Muscle layer of colon (tissue), 2 donors: Measurements from ENCODE around the gene ZDBF2.
"Not testable (repeated sequence)": the region's sequence is repeated elsewhere in the genome, so short reads cannot be mapped to it uniquely, and the experiment has no call there.

ENCODE experiments used
- H3K27ac ChIP-seq: one replicate; pipeline ENCODE4 v1.7.0; 2013; ENCODE audit warnings: low read depth, mild to moderate bottlenecking, low read length, moderate library complexity
- H3K27me3 ChIP-seq, 2 donors: one replicate each; pipeline ENCODE4 v1.7.0; 2013; ENCODE audit warnings: low read length in 2 of 2, mild to moderate bottlenecking in 2 of 2; ENCODE audit not compliant: insufficient read depth in 2 of 2, control insufficient read depth in 1 of 2
- H3K36me3 ChIP-seq: one replicate; pipeline ENCODE4 v1.7.0; 2013; ENCODE audit warnings: mild to moderate bottlenecking, low read length; ENCODE audit not compliant: insufficient read depth
- H3K4me1 ChIP-seq: one replicate; pipeline ENCODE4 v1.7.0; 2013; ENCODE audit warnings: mild to moderate bottlenecking, low read length; ENCODE audit not compliant: insufficient read depth
- H3K4me3 ChIP-seq, 2 donors: one replicate each; pipeline ENCODE4 v1.7.0; 2013; ENCODE audit warnings: low read length in 2 of 2, low read depth in 1 of 2, mild to moderate bottlenecking in 1 of 2, moderate library complexity in 1 of 2
- H3K9ac ChIP-seq: one replicate; pipeline ENCODE4 v1.7.0; 2013; ENCODE audit warnings: low read length
- H3K9me3 ChIP-seq: one replicate; pipeline ENCODE4 v1.7.0; 2013; ENCODE audit warnings: mild to moderate bottlenecking, low read length
- donor health status: abdominal sarcoma.
- donor health status: Adenocarcinoma of cecum.

Gene ZDBF2

GRCh38 chr2:206245265-206245672 lies 29.2 kb upstream of the ZDBF2 start:
- no peaks in the 10 kb centered on the region for H3K4me1 ChIP-seq

GRCh38 chr2:206250041-206250897 lies 24.2 kb upstream of the ZDBF2 start:
- Histone ChIP-seq H3K9me3 (no peaks in the 10 kb centered on the region), H3K36me3 (no peaks in the 10 kb centered on the region), H3K27me3 (peaks cover 15 to 30% of the 10 kb centered on the region in 2 donors), H3K4me3 (no peak overlapping the region), H3K9ac (no peak overlapping the region), H3K4me1 (no peaks in the 10 kb centered on the region), H3K27ac (no peak overlapping the region)

More at GRCh38 chr2:206245265-206245672, 29.2 kb upstream of the ZDBF2 start:
- H3K36me3 ChIP-seq = no peaks in the 10 kb centered on the region
- H3K27ac ChIP-seq = no peak overlapping the region
- peaks cover 0 to 5% of the 10 kb centered on the region in 2 donors for H3K27me3 ChIP-seq
- no peak overlapping the region for H3K4me3 ChIP-seq
- no peaks in the 10 kb centered on the region for H3K9me3 ChIP-seq
- H3K9ac ChIP-seq = no peak overlapping the region

- Histone ChIP-seq H3K27me3 (peaks cover 26 to 43% of the 10 kb centered on the region in 2 donors), H3K9ac (no peak overlapping the region), H3K36me3 (no peaks in the 10 kb centered on the region), H3K4me1 (no peaks in the 10 kb centered on the region), H3K27ac (no peak overlapping the region), H3K9me3 (no peaks in the 10 kb centered on the region), H3K4me3 (no peak overlapping the region)
These were observed 21.2 kb upstream of the ZDBF2 start for GRCh38 chr2:206253125-206253776.

GRCh38 chr2:206253777-206254166 lies 20.7 kb upstream of the ZDBF2 start:
- Histone ChIP-seq H3K4me3 (no peak overlapping the region), H3K27me3 (peaks cover 26 to 43% of the 10 kb centered on the region in 2 donors), H3K9ac (no peak overlapping the region), H3K27ac (no peak overlapping the region), H3K4me1 (no peaks in the 10 kb centered on the region), H3K9me3 (no peaks in the 10 kb centered on the region), H3K36me3 (no peaks in the 10 kb centered on the region)

GRCh38 chr2:206255003-206255402 lies 19.5 kb upstream of the ZDBF2 start:
- H3K9me3 ChIP-seq = no peaks in the 10 kb centered on the region
- no peak overlapping the region for H3K27ac ChIP-seq
- H3K27me3 ChIP-seq = peaks cover 35 to 38% of the 10 kb centered on the region in 2 donors
- no peak overlapping the region for H3K4me3 ChIP-seq
- H3K9ac ChIP-seq = no peak overlapping the region
- H3K4me1 ChIP-seq = peaks cover 2% of the 10 kb centered on the region
- H3K36me3 ChIP-seq = no peaks in the 10 kb centered on the region

- Histone ChIP-seq H3K27ac (no peak overlapping the region), H3K9me3 (no peaks in the 10 kb centered on the region), H3K36me3 (no peaks in the 10 kb centered on the region), H3K9ac (no peak overlapping the region), H3K27me3 (peaks cover 43 to 48% of the 10 kb centered on the region in 2 donors), H3K4me1 (peaks cover 5% of the 10 kb centered on the region), H3K4me3 (no peak overlapping the region)
These were observed 17.7 kb upstream of the ZDBF2 start for GRCh38 chr2:206256706-206257205.

GRCh38 chr2:206257350-206257749 lies 17.1 kb upstream of the ZDBF2 start:
- Histone ChIP-seq H3K27me3 (peaks cover 40 to 49% of the 10 kb centered on the region in 2 donors), H3K9ac (no peak overlapping the region), H3K36me3 (no peaks in the 10 kb centered on the region), H3K27ac (no peak overlapping the region), H3K9me3 (no peaks in the 10 kb centered on the region), H3K4me3 (no peak overlapping the region), H3K4me1 (peaks cover 5% of the 10 kb centered on the region)

GRCh38 chr2:206257861-206258260 lies 16.6 kb upstream of the ZDBF2 start:
- H3K9me3 ChIP-seq = no peaks in the 10 kb centered on the region
- H3K27ac ChIP-seq = no peak overlapping the region
- no peak overlapping the region for H3K4me3 ChIP-seq
- peaks cover 5% of the 10 kb centered on the region for H3K4me1 ChIP-seq
- H3K36me3 ChIP-seq = no peaks in the 10 kb centered on the region
- peaks cover 42 to 49% of the 10 kb centered on the region in 2 donors for H3K27me3 ChIP-seq
- H3K9ac ChIP-seq = no peak overlapping the region

- not testable (repeated sequence) for H3K4me1 ChIP-seq, H3K36me3 ChIP-seq, H3K27ac ChIP-seq, H3K9ac ChIP-seq, H3K4me3 ChIP-seq, H3K9me3 ChIP-seq
- H3K27me3 ChIP-seq = peaks cover 48 to 49% of the 10 kb centered on the region in 2 donors
These were observed 15.8 kb upstream of the ZDBF2 start for GRCh38 chr2:206258615-206259014.

- peaks cover 45 to 52% of the 10 kb centered on the region in 2 donors for H3K27me3 ChIP-seq
- H3K9ac ChIP-seq = no peak overlapping the region
These were observed 14.9 kb upstream of the ZDBF2 start for GRCh38 chr2:206259376-206260187.

More at GRCh38 chr2:206259376-206260187, 14.9 kb upstream of the ZDBF2 start:
- Histone ChIP-seq H3K4me1 (peaks cover 5% of the 10 kb centered on the region), H3K27ac (no peak overlapping the region), H3K36me3 (no peaks in the 10 kb centered on the region), H3K4me3 (no peak overlapping the region), H3K9me3 (no peaks in the 10 kb centered on the region)
